GOT3 (cell line): ENCODE data around the gene GALNT9.
"Not testable (repeated sequence)": the region's sequence is repeated elsewhere in the genome, so short reads cannot be mapped to it uniquely, and the experiment has no call there.

Experiments used
- DNase-seq: peaks from one replicate; lab custom pipeline; 2025; ENCODE audit warnings: mixed read lengths; lab: John Stamatoyannopoulos, UW

Gene GALNT9

DNA sequence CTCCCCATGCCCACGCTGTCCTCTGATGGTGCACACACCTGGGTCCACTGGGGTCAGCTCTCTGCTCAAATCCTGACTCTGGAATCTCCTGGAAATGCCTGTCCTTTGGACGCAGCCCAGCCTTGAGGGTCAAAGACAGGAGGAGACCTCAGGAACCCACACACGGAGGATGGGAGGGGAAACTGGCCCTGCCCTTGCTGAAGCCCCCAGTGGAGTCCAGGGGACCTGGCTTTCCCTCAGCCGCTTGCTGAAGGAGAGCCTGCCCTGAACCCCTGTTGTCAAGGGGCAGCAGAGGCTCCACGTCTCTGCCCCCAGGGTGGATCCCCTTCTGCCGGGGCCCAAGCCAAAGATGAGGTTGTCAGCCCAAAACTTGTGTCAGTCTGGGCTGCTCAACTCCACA, 16.9 kb downstream of the GALNT9 start:
- no peak for DNase-seq

GRCh38 chr12:132311201-132311915, 18.0 kb downstream of the GALNT9 start:
- DNase-seq = no peak

GRCh38 chr12:132310181-132311040, 19.0 kb downstream of the GALNT9 start:
- DNase-seq = no peak

DNA sequence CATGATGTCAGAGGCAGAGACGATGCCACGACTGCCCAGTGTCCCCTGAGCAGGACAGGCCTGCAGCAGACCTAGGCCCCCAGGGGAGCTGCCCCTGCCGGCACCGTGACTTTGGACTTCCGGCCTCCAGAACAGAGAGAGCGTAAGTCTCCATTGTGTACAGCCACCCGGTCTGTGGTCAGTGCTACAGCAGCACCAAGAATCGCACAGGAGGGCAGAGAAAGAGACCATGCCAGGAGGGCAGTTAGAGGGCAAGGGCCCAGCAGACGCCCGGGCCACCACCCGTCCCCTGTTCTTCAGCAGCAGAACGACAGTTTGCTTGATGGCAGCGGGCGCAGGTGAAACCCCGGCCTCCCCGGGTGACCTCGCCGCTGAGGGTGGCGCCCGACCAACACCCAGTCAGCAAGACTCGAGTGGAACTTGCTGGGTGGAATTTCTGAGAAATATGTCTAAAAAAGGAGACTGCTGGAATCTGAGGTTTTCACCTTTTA, 19.7 kb downstream of the GALNT9 start:
- DNase-seq = no peak

GRCh38 chr12:132308853-132309595, 20.4 kb downstream of the GALNT9 start:
- DNase-seq = no peak

DNA sequence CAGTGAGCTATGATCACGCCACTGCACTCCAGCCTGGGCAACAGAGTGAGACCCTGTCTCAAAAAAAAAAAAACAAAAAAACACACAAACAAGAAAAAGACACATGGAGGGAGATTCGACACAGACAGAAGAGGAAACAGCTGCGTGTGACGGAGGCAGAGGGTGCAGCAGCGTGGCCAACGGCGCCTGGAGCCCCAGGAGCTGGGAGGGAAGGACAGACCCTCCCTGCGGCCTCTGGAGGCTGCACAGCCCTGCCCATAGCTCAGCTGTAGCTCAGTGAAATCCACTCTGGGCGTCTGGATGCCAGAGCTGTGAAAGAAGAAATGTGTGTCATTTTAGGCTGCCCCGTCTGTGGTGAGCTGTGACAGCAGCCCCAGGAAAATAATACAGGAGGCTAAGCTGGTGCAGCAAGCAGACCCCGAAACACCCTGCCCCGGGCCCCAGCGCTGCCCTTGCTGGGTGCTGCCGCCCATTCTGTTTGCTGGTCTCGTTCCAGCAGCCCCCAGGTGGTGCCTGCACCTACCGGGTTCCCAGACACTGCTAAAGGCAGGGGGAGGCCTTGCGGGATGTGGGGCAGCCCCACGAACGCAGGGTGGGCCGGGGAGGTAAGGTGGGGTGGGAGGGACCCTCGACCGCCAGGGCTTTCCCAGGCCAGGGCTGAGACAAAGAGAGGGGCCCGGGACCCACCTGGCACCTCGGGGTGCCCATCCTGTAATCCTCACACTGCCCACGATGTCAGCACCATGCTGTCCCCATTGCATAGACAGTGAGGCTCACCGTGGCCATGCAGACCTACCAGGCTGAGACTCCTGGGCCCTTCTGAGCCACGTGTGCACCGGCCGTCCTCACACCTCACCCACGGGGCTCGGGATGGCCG, 21.2 kb downstream of the GALNT9 start:
- no peak for DNase-seq

DNA sequence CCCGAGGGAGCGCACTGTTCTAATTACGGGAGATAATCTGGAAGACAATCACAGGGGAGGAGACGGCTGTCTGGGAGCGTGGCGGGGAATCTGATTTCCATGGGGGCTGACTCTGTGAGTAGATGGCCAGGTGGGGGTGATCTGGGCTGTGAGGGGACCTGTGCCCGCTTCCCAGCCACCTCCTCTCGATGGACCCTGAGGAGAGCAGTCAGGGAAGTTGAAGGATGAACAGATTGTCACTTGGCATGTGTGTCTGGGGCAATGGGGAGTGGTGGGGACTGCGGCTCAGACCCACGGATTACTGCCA, 22.6 kb downstream of the GALNT9 start:
- no peak for DNase-seq

- no peak for DNase-seq
These were observed 23.2 kb downstream of the GALNT9 start for GRCh38 chr12:132305991-132306884.

- DNase-seq = no peak
These were observed 23.8 kb downstream of the GALNT9 start for GRCh38 chr12:132305560-132305966.

GRCh38 chr12:132304866-132305265, 24.5 kb downstream of the GALNT9 start:
- not testable (repeated sequence) for DNase-seq

DNA sequence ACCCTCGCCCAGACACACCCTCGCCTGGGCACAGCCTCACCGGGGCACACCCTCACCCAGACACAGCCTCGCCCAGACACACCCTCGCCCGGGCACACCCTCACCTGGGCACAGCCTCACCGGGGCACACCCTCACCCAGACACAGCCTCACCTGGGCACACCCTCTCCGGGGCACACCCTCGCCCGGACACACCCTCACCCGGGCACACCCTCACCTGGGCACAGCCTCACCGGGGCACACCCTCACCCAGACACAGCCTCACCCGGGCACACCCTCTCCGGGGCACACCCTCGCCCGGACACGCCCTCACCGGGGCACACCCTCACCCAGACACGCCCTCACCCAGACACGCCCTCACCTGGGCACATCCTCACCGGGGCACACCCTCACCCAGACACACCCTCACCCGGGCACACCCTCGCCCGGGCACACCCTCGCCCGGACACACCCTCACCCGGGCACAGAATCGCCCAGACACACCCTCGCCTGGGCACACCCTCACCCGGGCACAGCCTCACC, 25.5 kb downstream of the GALNT9 start:
- not testable (repeated sequence) for DNase-seq

DNA sequence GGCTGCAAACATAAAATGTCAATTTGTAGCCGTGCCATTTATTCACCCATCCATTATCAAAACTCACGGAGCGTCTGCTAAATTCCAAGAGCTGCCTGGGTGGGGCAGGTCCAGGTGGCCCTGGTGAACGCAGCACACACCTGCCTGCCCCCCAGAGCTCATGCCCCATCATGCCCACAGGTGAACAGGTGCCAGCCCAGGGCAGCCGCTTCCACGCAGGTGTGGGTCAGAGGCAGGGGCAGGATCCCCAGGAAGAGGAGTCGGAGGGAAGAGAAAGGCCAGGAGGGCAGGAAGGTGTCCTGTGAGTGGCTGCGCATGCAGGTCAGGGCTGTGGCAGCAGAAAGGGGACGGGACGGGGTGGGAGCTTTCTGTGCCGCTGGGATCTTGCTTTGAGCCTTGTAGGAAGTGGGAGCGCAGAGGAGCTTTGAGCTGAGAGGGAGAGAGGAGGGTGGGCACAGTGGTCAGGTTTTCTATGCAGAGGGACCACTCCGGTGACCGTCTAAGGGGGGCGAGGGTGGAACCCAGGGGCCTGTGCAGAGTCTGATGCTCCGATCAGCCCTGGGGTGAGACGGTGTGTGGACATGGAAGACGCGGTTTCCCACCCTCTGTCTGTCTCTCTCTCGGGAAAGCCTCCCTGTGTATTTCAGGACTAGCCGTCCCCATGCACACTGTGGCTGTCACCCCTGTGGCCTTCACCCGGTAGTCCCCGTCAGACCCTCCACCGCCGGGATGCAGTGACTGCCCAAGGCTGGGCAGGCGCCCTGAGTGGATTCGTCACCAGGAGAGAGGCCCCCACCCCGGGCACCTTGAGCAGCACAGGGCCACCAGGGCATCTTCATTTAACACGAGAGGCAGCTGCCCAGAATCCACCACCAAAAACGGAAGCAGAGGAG, 26.7 kb downstream of the GALNT9 start:
- no peak for DNase-seq

- DNase-seq = no peak
These were observed 28.3 kb downstream of the GALNT9 start for GRCh38 chr12:132300789-132301722.

GRCh38 chr12:132296063-132296462, 33.3 kb downstream of the GALNT9 start:
- no peak for DNase-seq

- not testable (repeated sequence) for DNase-seq
These were observed 33.8 kb downstream of the GALNT9 start for GRCh38 chr12:132295561-132295960.

- no peak for DNase-seq
These were observed 34.3 kb downstream of the GALNT9 start for GRCh38 chr12:132295101-132295526.

GRCh38 chr12:132294121-132295034, 35.0 kb downstream of the GALNT9 start:
- no peak for DNase-seq
